Measurements from ENCODE around the gene SRPK3. TPM values are rescaled to one million over a fixed set of nuclear protein-coding genes. Genes with fewer than 3 reads are reported as not detected.

Gene SRPK3
- total and polyA plus RNA-seq, 2 donors (not counting 3 experiments of a cell fraction or from before 2014, with no cell fraction given): 0.25 to 0.40 TPM

- Histone ChIP-seq H3K79me2 (ENCODE audit: control insufficient read depth, insufficient read depth, low read length) (no peaks in the 10 kb centered on the region), H2AFZ (ENCODE audit: low read depth, low read length) (no peak overlapping the region), H4K20me1 (replicated peaks; ENCODE audit: control insufficient read depth, extremely low read depth, insufficient read depth, low read length) (no peaks in the 10 kb centered on the region), H3K4me2 (ENCODE audit: insufficient read depth, low read length) (no peak overlapping the region), H3K9me1 (replicated peaks; ENCODE audit: control insufficient read depth, extremely low read depth, insufficient read depth, low read length) (no peaks in the 10 kb centered on the region), H3K9ac (replicated peaks; ENCODE audit: extremely low read depth, insufficient read depth, low read length) (no peak overlapping the region), H3K27me3 (ENCODE audit: control insufficient read depth in 2 of 2, insufficient read depth in 2 of 2, low read length in 2 of 2) (no peaks in the 10 kb centered on the region), H3K9me3 (replicated peaks; ENCODE audit: control insufficient read depth, insufficient read depth, low read length) (no peaks in the 10 kb centered on the region), H3K36me3 (ENCODE audit: control insufficient read depth in 2 of 2, extremely low read depth in 1 of 2, insufficient read depth in 2 of 2, low read length in 2 of 2) (peaks cover 0 to 22% of the 10 kb centered on the region in 2 experiments), H3K4me3 (replicated peaks in 1 of 3; ENCODE audit: insufficient read depth in 1 of 3, low read depth in 1 of 3, low read length in 3 of 3) (no peak overlapping the region), H3K27ac (ENCODE audit: insufficient read depth, low read depth, low read length) (no peak overlapping the region), H3K4me1 (ENCODE audit: control insufficient read depth, extremely low read depth, insufficient read depth, low read length) (no peaks in the 10 kb centered on the region)
- dilution Hi-C loops (cut with MboI; ENCODE audit: extremely low pct_ligation_motif_present, low sequenced_read_pairs): no loop called here
- DNase-seq (ENCODE audit: low read depth, low spot score) (no peak), FAIRE-seq (no peak)
- BruUV-seq (replicated peaks): no TSS peak
- ChIA-PET CTCF (no interaction called here), POLR2A (no interaction called here)
- intact Hi-C loops (cut with micrococcal nuclease): no loop called here
- TF ChIP-seq POLR2AphosphoS5 (IDR thresholded peaks at IDR 0.05; ENCODE audit: insufficient read depth, low read depth, low read length): no peak
- no peak for TF ChIP-seq FOS (IDR thresholded peaks at IDR 0.05; ENCODE audit: borderline replicate concordance, insufficient read depth, low read length)
- TF ChIP-seq JUN (IDR thresholded peaks at IDR 0.05; ENCODE audit: borderline replicate concordance, insufficient read depth, insufficient read length, low read depth): no peak
- no peak for TF ChIP-seq GATA2 (IDR thresholded peaks at IDR 0.05; ENCODE audit: insufficient read depth, insufficient read length, low read depth, low read length)
- no peak for TF ChIP-seq MAX (IDR thresholded peaks at IDR 0.05; ENCODE audit: insufficient read depth, insufficient read length)
- no peak for TF ChIP-seq CTCF (IDR thresholded peaks at IDR 0.05; ENCODE audit: extremely low read depth in 1 of 2, insufficient read depth in 1 of 2, low read depth in 1 of 2, low read length in 2 of 2)
- no peak for TF ChIP-seq MYC (IDR thresholded peaks at IDR 0.05; ENCODE audit: low read depth, low read length)
- no peak for TF ChIP-seq EZH2 (IDR thresholded peaks at IDR 0.05; ENCODE audit: borderline replicate concordance, low read depth, low read length, severe bottlenecking)
- TF ChIP-seq POLR2A (IDR thresholded peaks at IDR 0.05; ENCODE audit: low read depth, low read length): no peak
Measured at GRCh38 chrX:153774576-153775292, 6.1 kb upstream of the SRPK3 start.

All from endothelial cell of umbilical vein (primary cell).